K562 (cell line): ENCODE results near the gene KIF18B. TPM values are rescaled to one million over a fixed set of nuclear protein-coding genes. Genes with fewer than 3 reads are reported as not detected.

Experiments used
- HDAC1 ChIP-seq, 2 experiments: fragments of 450-650 bp; IDR thresholded peaks; 2 replicates each; pipeline ENCODE4 v1.6.1; 2016 to 2017; ENCODE audit warnings: inconsistent platforms in 1 of 2, mild to moderate bottlenecking in 1 of 2, moderate library complexity in 1 of 2
- HDGF ChIP-seq: fragments of 450-650 bp; IDR thresholded peaks from 2 replicates; pipeline ENCODE4 v1.6.1; 2016
- ILK ChIP-seq: fragments of 450-650 bp; IDR thresholded peaks from 2 replicates; pipeline ENCODE4 v1.6.1; 2016; ENCODE audit warnings: missing genetic modification characterization, low read depth, mild to moderate bottlenecking, missing compliant biosample characterization, moderate library complexity, borderline replicate concordance
- RBBP5 ChIP-seq: fragments of 200-600 bp; sonication (generic); IDR thresholded peaks from 2 replicates; pipeline ENCODE4 v1.6.1; 2012; ENCODE audit warnings: borderline replicate concordance, mild to moderate bottlenecking, low read length, control low read depth, inconsistent platforms; ENCODE audit not compliant: insufficient read depth, poor library complexity, severe bottlenecking
- ZBTB17 ChIP-seq: fragments of 450-650 bp; formaldehyde crosslinking; IDR thresholded peaks from 2 replicates; pipeline ENCODE4 v1.4.0; 2020; ENCODE audit warnings: mild to moderate bottlenecking
- ZFPM2 ChIP-seq: fragments of 250-450 bp; sonication (Bioruptor Pico); IDR thresholded peaks from 2 replicates; pipeline ENCODE4 v1.5.1; 2022; ENCODE audit warnings: mild to moderate bottlenecking
- polyA plus RNA-seq, 8 experiments: library from polyadenylated mRNA; depleted of rRNA in 4 of 8; stranded (reverse) in 5 of 8; unstranded in 3 of 8; fragments of >200 nt; fragmentation: Nextera tagmentation in 2 of 8; fragmentation: Illumina TruSeq in 1 of 8; extraction: Ambion mirVana in 2 of 8; extraction: Trizol in 1 of 8; gene quantifications; 2 replicates each; pipeline versions ENCODE4 v1.2.1 to v1.2.3, GENCODE V29; 2011 to 2014; ENCODE audit warnings: inconsistent platforms in 1 of 8, missing spikeins in 1 of 8
- total RNA-seq, 7 experiments: library from RNA; depleted of rRNA in 6 of 7; stranded (reverse); fragments of >200 nt in 6 of 7; fragmentation: Illumina TruSeq in 2 of 7; extraction: Trizol in 2 of 7; gene quantifications; 2 replicates each; pipeline versions ENCODE4 v1.2.1 to v1.2.3, GENCODE V29; 2011 to 2021; ENCODE audit warnings: low replicate concordance in 1 of 7
- TF ChIP-seq, protein P1 (sequence below), 2 experiments: fragments of 450-650 bp; IDR thresholded peaks; 2 replicates each; pipeline ENCODE4 v1.6.1; 2016; ENCODE audit warnings: mild to moderate bottlenecking in 2 of 2, borderline replicate concordance in 1 of 2, low read depth in 1 of 2, moderate library complexity in 1 of 2
- TF ChIP-seq, protein P2 (sequence below), 2 experiments: IDR thresholded peaks; 2 replicates each; pipeline ENCODE4 v1.6.1; 2012; ENCODE audit warnings: improper control_type of control experiment in 2 of 2, low read depth in 2 of 2, low read length in 2 of 2, borderline replicate concordance in 1 of 2

The KIF18B gene
- total and polyA plus RNA-seq, 9 of the 15 experiments (the other 6 are each of a cell fraction or from before 2014, with no cell fraction given), result 2.0 to 42.8 (median 13.2) TPM

DNA sequence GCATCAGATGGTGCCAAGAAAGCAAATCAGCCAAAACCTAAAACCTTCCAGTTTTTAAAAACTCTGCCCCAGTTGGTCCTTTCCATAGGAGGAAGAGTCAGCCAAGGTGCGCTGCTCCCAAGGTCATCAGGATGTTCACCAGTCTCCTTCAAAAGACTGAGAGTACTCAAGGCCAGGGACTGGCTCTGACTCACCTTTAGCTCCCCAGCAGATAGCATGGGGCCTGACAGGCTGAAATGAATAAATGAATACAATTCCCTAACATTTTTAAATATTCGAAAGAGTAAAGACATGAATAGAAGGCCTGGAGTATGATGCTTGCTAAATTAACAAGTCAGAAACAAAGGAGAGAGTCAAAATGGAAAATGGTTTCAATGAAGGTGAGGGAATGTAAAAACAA, 67.5 kb downstream of the KIF18B start (continued):
- TF ChIP-seq, protein P1, sequence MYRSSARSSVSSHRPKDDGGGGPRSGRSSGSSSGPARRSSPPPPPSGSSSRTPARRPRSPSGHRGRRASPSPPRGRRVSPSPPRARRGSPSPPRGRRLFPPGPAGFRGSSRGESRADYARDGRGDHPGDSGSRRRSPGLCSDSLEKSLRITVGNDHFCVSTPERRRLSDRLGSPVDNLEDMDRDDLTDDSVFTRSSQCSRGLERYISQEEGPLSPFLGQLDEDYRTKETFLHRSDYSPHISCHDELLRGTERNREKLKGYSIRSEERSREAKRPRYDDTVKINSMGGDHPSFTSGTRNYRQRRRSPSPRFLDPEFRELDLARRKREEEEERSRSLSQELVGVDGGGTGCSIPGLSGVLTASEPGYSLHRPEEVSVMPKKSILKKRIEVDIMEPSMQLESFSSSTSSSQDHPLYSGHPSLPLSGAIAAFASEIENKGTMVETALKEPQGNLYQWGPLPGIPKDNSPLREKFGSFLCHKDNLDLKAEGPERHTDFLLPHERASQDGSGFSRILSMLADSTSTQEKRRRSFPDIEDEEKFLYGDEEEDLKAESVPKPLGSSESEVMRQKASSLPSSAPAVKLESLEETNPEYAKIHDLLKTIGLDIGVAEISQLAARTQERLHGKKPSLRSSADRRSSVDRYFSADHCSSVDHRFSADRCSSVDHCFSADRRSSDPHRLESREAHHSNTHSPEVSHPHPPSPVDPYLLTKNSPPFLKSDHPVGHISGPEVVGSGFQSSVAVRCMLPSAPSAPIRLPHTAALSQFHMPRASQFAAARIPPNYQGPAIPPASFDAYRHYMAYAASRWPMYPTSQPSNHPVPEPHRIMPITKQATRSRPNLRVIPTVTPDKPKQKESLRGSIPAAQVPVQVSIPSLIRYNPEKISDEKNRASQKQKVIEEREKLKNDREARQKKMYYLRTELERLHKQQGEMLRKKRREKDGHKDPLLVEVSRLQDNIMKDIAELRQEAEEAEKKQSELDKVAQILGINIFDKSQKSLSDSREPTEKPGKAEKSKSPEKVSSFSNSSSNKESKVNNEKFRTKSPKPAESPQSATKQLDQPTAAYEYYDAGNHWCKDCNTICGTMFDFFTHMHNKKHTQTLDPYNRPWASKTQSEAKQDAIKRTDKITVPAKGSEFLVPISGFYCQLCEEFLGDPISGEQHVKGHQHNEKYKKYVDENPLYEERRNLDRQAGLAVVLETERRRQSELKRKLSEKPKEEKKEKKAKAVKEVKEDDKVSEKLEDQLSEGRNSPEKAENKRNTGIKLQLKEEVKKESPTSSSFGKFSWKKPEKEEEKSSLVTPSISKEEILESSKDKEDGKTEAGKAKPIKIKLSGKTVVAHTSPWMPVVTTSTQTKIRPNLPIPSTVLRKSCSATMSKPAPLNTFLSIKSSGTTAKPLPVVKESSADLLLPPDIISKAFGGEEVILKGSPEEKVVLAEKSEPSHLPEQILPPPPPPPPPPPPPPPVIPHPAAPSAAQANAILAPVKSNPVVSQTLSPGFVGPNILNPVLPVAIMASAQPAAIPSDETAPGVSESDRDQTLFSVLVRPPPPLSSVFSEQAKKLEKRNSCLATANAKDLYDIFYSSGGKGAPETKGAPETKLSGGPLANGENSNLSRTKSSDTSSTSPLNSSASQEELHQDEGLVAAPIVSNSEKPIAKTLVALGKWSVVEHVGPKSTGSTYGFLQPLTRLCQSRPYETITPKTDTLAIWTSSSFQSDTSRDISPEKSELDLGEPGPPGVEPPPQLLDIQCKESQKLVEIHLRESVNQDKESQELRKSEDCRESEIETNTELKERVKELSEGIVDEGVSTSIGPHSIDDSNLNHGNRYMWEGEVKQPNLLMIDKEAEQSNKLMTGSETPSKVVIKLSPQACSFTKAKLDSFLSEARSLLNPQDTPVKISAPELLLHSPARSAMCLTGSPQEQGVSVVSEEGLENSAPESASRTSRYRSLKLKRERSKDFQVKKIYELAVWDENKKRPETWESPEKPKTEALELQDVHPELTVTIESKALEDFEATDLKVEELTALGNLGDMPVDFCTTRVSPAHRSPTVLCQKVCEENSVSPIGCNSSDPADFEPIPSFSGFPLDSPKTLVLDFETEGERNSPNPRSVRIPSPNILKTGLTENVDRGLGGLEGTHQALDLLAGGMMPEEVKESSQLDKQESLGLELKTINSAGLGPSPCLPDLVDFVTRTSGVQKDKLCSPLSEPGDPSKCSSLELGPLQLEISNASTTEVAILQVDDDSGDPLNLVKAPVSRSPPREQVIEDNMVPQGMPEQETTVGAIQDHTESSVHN (IDR thresholded peaks at IDR 0.05; ENCODE audit: borderline replicate concordance in 1 of 2, low read depth in 1 of 2), result no peak
- TF ChIP-seq HDAC1 (IDR thresholded peaks at IDR 0.05) (no peak), ZFPM2 (no peak), HDGF (no peak), RBBP5 (no peak), ZBTB17 (CRISPR knock-in tag) (no peak), ILK (tag) (no peak)
- TF ChIP-seq, protein P2, sequence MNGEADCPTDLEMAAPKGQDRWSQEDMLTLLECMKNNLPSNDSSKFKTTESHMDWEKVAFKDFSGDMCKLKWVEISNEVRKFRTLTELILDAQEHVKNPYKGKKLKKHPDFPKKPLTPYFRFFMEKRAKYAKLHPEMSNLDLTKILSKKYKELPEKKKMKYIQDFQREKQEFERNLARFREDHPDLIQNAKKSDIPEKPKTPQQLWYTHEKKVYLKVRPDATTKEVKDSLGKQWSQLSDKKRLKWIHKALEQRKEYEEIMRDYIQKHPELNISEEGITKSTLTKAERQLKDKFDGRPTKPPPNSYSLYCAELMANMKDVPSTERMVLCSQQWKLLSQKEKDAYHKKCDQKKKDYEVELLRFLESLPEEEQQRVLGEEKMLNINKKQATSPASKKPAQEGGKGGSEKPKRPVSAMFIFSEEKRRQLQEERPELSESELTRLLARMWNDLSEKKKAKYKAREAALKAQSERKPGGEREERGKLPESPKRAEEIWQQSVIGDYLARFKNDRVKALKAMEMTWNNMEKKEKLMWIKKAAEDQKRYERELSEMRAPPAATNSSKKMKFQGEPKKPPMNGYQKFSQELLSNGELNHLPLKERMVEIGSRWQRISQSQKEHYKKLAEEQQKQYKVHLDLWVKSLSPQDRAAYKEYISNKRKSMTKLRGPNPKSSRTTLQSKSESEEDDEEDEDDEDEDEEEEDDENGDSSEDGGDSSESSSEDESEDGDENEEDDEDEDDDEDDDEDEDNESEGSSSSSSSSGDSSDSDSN (IDR thresholded peaks at IDR 0.05; ENCODE audit: borderline replicate concordance in 1 of 2, low read depth in 2 of 2, low read length in 2 of 2), result no peak
